Stimulated activated CD4-positive, alpha-beta T cell treated with anti-CD3 and anti-CD28 coated beads, TNF-alpha, amount 100 ng/mL, for 1 hour (primary cell): ENCODE measurements around the gene UNC13D.
A peak's percentile ranks its signal among the peaks of the same experiment; 100 is the strongest.
"Not testable (repeated sequence)": the region's sequence is repeated elsewhere in the genome, so short reads cannot be mapped to it uniquely, and the experiment has no call there.

Experiments used
- DNase-seq, 3 donors: peaks; one replicate each; pipeline ENCODE4 v3.0.0-alpha.2; 2020; ENCODE audit warnings: low read depth in 3 of 3, low spot score in 1 of 3

Gene UNC13D

DNA sequence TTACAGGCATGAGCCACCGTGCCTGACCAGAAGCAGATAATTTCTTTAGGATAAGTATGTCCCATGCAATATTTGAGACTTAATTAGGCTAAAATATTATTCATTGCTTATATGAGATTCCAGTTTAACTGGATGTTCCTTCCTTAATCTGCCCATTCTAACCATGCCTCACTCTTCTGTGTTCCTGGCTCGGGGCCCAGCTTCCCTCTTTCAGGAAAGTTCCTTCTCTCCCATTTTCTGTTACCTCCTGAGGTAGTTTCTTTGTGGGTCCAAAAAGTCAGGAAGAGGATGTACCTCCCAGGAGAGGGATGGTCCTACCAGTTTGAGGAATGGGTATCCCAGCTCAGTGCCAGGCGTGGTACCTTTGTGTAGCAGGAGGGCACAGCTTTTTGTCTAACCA is 36.3 kb downstream of the UNC13D start:
- DNase-seq, result no peak

DNA sequence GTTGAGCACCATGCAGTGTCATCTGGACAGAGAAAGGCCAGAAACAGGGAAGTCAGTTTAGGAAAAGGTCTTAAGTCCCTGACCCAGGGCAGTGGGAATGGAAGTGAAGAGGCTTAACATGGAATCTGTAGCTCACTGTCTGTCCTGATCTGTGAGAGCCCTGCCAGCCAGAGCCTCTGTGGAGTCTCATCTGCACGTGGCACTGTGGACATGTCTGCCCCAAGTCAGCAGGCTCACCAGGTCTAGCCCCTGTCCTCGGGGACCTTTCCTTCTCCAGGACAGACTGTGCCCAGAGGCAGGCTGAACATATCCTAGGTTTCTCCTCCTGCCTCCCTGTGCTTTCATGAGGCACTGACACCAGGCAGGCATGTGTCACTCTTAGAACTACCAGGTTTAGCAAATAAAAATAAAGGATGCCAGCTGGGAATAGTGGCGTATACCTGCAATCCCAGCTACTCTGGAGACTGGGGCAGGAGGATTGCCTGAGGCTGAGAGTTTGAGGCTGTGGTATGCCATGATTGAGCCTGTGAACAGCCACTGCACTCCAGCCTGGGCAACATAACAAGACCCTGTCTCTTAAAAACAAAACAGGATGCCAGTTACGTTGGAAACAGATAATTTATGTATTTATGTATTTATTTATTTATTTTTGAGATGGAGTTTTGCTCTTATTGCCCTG is 37.2 kb downstream of the UNC13D start:
- DNase-seq, result no peak

DNA sequence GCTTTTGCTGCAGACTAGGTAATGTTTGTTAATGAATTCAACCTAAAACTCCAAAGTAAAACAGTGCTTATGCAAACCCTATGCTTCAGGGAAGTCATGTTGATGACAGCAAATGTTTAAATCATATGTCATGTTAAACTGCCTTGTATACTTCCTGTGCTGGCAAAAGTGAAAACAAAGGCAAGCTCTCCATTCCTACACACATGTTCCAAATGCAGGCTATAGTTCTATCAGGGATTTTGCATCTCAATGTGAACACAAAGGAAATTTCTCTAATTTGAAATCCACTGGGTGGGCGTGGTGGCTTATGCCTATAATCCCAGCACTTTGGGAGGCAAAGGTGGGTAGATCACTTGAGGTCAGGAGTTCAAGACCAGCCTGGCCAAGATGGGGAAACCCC is 40.3 kb downstream of the UNC13D start:
- DNase-seq, result no peak

DNA sequence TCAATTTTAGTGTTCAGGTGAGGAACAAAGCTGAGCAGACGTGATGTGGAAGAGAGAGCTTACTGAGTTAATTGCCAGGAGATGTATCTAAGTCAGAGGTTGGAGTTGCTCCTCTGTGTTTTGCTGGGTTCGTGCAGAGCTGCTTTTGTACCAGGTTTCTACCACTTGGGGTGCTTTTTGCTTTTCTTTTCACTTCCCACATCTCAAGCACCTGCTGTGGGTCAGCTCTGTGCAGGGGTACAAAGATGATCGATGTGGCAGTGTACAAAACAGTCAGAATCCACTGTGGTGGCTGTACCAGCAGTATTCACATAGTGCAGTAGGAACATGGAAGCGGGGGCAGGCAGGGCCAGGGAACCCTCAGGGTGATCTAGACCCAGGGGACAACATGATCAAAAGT is 44.8 kb downstream of the UNC13D start:
- DNase-seq, result no peak

DNA sequence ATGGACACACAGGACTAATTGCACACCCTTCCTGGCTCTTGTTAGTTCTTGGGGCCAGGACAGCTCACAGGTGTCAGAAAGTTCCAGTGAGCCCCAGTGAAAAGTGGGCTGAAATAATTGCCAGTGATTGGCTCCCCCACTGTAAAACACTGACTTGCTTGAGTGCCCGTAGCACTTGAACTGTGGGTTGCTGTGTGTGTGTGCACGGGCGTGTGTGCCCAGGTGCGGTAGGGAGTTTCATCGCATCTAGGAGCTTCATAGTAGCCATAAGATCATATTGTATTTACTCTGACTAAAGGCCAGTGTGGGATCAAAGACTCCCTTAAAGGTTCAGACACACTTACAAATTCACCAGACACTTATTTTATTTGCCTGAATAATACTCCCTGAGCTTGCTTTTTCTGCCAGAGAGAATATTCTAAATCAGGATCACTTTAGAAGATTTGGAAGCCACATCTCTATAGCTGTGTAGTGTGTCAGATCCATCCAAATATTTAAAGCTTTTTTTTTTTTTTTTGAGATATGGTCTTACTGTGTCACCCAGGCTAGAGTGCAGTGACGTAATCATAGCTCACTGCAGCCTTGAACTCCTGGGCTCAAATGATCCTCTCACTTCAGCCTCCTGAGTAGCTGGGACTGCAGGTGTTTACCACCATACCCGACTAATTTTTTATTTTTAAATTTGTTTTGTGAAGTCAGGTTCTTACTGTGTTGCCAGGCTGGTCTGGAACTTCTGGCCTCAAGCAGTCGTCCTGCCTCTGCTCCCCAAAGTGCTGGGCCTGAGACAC is 48.2 kb downstream of the UNC13D start:
- no peak for DNase-seq

DNA sequence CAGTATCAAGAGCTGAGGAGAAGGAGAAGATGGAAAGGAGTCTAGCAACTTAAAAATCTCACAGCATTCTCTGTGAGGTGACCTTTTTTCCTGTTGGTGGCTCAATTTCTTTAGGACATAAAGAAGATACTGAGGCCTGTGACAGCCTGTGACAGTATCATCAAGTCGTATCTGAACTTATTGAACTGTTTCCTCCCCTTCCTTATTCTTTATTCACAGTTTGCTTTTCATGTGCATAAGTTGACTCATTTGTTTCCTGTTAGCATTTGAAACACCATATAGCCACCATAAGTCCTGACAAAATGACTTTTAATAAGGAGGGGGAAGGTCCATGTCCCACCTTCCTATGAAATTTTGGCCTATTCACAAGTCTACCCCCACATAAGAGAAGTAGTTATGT is 50.7 kb downstream of the UNC13D start:
- no peak for DNase-seq

DNA sequence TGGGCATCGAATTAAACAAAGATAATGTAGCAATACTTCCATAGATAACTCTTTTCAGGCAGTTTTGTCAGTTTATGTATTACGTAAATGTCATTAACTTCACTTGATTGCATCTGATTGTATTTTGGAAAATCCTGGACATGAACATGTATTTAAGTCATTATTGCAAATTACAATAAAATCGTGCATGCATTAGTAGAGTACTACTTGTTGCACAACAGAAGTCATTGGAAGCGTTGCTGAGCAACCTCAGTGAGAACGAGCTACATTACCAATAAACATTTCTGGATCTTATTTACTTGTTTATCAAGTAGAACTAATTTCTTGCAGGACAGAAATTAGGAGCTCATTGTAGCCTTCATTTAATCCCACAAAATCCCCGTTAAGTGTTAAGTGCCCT is 53.0 kb downstream of the UNC13D start:
- DNase-seq, result no peak

DNA sequence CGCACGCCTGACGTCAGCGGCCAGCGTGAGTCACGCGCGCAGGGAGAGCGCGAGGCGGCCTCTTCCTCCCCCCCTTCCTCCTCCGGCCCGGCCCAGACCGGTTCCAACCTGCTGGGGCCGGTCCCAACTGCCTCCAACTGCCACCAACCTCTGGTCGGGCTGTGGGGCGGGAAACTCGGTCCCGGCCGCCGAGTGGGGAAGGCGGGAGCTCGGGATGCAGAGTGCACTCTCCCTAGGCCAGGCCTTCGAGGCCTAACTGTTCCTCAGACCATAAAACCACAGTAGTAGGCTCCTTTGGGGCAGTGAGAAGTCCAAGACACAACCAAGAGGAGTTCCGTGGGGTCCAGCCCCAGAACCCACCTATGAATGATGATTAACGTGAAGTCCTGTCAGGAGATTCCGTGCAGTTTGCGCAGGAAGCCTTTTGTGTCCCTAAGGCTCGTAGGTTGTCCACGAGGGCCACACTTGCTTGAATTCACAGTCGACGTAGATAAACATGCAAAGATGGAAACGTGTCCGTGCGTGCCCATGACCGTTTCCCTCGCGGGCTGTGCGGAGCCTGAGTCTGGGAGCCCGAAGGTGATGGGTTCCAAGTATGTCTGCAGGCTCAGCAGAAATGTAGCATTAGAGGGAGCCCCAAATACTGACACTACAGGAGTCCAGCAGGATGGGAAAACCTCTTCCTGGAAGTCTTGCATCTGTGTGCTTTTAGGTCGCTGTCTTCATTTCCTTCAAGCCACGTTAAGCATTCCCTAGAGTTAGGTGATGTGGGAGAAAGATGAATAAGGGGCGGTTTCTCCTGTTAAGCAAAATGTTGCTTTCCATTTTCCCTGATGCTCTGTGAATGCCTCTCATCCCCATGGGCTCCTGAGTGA is 59.0 kb downstream of the UNC13D start:
- DNase-seq, result peak in 2 of 3 donors; percentile 71 to 79

DNA sequence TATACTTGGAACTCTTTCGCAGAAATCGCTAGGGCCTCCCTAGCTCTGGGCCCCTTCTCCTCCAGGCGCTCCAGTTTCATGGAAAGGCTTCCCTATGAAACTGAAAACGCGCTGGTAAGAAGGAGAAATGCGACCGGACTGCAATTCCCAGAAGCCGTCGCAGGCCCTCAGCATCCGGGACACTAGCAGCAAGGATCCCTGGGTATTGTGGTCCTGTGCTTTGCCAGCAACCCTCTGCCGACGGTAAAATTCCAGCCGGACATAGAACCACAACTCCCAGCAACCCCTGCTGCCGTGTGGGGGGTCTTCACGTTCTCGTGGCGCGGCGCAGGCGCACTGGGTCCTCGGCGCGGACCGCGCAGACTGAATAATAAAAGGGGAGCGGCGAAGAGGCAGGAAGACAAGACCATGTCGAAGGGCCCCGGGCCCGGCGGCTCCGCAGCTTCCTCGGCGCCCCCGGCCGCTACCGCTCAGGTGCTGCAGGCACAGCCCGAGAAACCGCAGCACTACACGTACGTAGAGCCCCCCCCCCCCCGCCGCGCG is 59.7 kb downstream of the UNC13D start, which contains the start of gene UNK:
Gene UNK (plus strand): TSS at position 334 of the 543 bp plus-strand sequence. CDS start 75 bp downstream, at position 409.
- peak; percentile 78 to 95 (median 89) for DNase-seq

DNA sequence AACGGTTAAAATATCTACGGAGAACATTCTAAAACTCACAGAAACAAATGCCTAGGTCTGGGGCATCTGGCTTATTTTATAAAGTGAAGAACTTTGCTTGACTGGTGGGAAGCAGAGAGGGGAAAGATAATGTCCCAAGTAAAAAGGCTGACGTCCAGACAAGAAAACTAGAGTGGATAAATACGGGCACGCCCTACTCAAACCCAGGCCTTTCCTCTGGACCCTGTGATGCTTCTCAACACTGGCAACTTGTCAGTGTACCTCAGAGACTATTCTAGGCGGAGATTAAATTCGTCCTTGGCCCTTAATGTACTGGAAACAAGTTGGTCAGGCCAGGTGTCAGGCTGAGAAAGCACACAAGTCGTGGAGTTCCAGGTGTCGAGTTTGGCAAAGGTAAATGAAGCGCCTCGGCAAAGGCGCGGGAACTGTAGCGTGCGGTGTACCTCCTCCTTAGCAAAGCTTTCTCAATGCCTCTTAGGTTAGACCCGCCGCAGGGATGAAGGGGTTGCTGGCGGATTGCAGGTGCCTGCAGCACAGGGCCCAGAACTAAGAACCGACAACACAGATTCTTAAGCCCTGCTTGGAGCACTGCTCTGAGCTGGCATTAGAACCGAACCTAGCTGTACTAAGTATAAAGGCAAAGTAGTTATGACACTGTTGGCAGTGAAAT is 60.3 kb downstream of the UNC13D start:
- DNase-seq, result no peak

DNA sequence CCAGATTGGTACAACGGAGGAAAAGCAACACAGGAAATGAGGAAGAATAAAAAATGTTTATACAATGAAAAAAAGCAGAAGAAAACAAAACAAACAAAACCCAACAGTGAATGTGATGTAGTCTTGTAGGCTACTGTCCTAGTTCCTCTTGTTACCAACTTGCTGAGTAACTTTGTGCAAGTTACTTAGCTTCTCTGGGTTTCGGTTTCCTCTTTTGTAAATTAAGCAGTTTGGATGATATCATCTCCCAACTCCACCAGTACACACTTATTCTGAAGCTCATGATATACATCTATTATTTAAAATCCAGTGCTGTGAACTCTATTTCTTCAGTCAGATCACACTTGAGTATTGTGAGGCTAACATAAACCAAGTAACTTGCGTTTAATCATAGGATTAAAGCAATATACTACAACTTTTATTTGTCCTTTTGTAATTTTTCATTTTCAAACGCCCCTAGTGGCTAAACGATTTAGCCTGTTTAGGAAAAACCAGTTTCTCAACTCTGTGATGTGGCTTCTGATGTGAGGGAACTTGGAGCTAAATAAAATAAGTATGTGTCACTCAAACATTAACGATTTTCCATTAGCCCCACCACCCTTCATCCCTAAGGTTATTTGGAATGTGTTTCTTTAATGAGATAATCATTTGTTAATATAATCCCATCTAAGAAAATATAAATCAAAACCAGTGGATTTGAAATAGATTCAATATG is 61.0 kb downstream of the UNC13D start:
- DNase-seq, result no peak

DNA sequence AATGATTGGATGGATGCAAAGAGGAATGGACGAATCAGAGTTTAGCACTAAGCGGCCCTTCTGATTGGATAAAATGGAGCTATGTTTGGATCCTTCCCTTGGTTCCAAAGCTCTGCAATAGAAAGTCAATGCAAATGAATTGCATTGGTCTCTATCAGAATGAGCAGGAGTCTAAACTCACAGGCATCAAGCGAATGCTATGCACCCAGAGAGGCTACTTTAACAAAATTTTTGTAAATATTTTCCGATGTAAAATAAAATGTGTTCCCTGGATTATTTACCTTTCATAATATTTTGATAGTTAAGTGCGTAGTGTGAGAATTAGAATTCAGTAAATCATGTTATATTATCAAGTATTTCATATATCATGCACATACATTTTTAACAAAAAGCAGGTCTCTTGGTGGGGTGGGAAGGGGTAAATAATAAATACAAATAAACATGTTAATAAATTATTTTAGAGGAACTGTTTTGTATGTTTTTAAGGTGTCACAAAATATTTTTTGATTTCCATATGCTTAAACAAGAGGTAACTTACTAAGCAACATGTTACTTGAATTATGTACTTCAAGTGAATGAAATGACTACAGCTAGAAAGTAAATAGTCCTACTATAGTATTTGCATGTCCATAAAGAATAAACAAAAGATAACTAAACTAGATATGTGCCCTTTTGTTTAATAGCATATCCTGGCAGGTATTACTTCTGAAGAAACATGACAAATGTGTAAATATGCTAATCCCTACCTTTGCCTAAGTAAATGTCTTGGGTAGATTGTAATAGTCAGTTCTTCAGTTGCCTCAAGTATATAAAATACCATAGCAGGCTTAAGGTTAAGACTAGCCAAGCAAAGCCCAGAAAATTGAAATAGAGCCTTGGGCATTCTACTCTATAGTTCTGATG is 64.0 kb downstream of the UNC13D start:
- DNase-seq, result no peak

DNA sequence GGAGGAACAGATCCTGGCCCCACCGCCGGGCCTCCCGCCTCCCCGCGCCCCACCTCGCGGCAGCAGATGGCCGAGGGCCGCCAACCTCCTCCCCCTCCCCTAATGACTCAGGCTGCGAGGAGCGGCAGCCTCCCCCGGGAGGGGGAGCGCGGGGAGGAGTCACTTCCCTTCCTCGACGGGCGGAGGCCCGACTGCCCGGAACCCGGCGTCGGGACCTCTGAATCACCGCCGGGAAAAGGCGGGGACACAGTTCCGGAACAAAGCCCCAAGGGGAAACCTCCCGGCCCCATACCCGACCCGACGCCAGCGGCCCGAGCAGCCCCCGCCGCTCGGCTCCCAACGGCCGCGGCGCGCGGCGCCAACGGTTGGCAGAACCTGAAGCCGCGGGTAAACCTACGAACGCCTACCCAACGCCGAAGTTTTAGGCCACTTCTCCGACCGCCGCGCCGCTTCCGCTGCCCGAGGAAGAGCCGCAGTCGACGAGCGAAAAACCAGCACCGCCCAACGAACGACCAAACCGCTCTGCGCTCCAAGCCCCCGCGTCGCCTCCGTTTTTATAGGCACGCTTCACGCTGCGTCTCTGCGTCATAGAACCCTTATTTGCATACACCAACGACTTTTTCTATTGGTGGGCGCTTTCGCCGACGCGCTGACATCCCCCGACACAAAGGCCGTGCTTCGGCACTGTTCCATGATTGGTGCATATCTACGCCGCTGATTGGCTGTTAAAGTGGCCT is 64.8 kb downstream of the UNC13D start:
- peak; percentile 84 to 94 (median 90) for DNase-seq

DNA sequence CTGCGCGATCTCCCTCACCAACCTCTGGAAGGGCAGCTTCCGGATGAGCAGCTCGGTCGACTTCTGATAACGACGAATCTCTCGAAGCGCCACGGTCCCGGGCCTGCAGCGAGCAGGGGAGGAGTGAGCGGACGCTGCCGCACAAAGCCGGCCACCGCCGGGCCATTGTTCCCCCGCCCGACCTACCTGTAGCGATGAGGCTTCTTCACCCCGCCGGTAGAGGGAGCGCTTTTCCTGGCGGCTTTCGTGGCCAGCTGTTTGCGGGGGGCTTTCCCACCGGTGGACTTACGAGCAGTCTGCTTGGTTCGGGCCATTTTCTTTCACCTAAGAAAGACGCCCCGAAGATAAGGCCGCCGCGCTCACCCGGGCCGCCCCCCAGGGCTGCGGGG is 65.3 kb downstream of the UNC13D start:
- DNase-seq, result no peak

DNA sequence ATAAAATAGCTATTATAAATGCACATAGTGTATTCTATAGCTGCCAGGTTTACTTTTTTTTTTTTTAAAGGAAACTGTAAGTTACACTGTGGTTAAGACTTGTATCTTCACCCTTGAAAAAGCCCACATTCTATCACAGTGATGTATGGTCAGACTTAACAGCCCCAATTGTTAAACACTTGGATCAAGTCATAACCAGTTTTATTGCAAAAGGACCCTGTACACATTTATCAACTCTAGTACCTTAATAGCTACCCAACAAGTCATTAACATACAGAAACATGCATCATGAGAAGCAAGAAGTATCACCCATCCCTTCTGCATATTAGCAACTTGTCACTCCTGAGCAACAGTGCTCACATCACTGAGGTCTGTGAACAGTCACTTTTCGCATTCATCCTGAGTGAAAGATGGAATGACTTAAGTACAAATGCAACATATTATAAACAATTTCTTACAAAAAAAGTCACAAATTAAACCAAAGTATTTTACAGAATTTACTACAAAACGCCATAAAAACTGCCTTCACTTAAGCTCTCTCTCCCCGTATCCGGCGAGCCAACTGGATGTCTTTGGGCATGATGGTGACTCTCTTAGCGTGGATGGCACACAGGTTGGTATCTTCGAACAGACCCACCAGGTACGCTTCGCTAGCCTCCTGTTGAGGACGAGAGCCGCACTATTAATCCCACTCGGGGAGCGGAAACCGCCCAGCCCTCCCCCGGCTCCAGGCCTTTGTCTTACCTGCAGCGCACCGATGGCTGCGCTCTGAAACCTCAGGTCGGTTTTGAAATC is 65.9 kb downstream of the UNC13D start:
- not testable (repeated sequence) for DNase-seq

DNA sequence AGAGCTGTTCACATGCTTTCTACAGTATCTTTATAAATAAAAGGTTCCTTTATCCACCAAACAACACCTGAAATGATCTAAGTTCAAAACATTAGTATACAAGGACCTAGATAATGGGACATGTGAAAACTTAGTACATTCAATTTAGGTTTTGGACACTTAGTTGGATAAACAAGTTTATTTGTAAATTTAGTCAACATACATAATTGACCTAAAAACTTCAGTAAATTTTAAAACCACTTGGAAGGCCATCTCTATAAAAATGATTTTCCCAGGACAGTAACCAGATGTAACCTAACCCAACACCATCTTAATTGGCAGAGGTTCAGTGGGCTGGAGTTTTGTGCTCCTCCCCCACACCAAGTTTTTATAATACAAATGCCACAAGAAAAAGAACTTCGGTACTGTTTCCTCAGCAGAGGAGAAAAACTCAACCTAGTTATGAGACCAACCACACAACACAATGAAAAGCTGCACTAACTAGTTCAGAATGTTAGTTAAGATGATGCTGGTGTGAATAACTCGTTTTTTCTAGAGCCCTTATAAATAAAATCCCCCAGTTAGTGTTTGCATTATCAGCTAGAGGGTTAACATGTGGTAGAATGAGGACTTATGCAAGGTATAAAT is 66.8 kb downstream of the UNC13D start:
- no peak for DNase-seq
